ENCODE measurements around the gene DHRS4L2. TPM values are rescaled to one million over a fixed set of nuclear protein-coding genes. Genes with fewer than 3 reads are reported as not detected.
"Not testable (repeated sequence)": the region's sequence is repeated elsewhere in the genome, so short reads cannot be mapped to it uniquely, and the experiment has no call there.

Gene DHRS4L2
- total RNA-seq, 1 donor = 11.7 TPM

GRCh38 chr14:24036169-24036962 is 47.6 kb downstream of the DHRS4L2 start:
- peak; percentile 62 for DNase-seq (ENCODE audit: low read depth)
- peak; percentile 77 for TF ChIP-seq CTCF (IDR thresholded peaks at IDR 0.05; ENCODE audit: insufficient read depth, low read depth, low read length)
- peak overlapping the region; percentile 62 for H3K4me3 ChIP-seq (ENCODE audit: low read depth, low read length)

- not testable (repeated sequence) for DNase-seq (ENCODE audit: low read depth)
Observed at GRCh38 chr14:24036963-24037657, 48.4 kb downstream of the DHRS4L2 start.

GRCh38 chr14:24037658-24038037 is 48.9 kb downstream of the DHRS4L2 start:
- H3K4me3 ChIP-seq (ENCODE audit: low read depth, low read length) = no peak overlapping the region
- TF ChIP-seq CTCF (IDR thresholded peaks at IDR 0.05; ENCODE audit: insufficient read depth, low read depth, low read length) = no peak
- no peak for DNase-seq (ENCODE audit: low read depth)

More at GRCh38 chr14:24036963-24037657, 48.4 kb downstream of the DHRS4L2 start:
- peak overlapping the region; percentile 62 for H3K4me3 ChIP-seq (ENCODE audit: low read depth, low read length)

DNA sequence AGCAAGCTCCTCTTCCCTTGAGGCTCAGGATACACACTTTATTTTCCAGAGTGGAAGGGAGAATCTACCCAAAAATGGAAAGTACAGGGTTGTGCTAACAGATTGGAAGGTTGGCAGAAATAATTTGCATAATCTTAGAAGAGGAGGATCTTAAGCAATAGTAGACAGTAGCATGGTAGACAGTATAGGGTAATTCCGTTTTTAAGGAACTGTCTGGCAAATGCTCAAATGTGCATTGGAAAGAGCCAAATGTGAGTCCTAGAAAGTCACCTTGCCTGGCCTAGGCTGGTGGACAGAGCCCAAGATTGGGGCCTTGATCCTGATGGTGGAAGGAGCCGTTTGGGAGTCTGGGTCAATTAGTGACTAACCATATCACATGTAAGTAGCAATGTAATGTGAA is 50.0 kb downstream of the DHRS4L2 start:
- no peak for TF ChIP-seq CTCF (IDR thresholded peaks at IDR 0.05; ENCODE audit: insufficient read depth, low read depth, low read length)
- no peak for DNase-seq (ENCODE audit: low read depth)

GRCh38 chr14:24040692-24041091 is 52.0 kb downstream of the DHRS4L2 start:
- TF ChIP-seq CTCF (IDR thresholded peaks at IDR 0.05; ENCODE audit: insufficient read depth, low read depth, low read length) = no peak
- no peak for DNase-seq (ENCODE audit: low read depth)

More for the DNA sequence above, 50.0 kb downstream of the DHRS4L2 start:
- no peak overlapping the region for H3K4me3 ChIP-seq (ENCODE audit: low read depth, low read length)

DNA sequence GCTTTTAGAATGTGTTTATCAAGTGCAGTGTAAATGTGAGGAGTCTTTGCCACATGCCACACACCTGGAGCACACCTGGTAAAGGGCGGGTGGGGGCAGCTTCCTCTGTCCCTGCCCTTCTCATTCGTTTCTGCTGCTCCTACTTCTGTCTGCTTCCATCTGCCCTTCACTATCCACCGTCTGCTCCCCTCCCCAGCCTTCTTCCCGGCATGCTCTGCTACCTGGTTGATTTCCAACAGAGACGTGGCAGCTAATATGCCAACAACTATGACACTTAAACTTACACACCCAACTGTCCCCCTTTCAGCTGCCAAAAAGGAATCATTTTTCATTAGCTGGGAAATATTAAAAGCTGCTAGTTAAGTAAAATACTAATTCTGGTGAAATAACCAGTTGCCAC is 54.0 kb downstream of the DHRS4L2 start:
- TF ChIP-seq CTCF (IDR thresholded peaks at IDR 0.05; ENCODE audit: insufficient read depth, low read depth, low read length) = no peak
- H3K4me3 ChIP-seq (ENCODE audit: low read depth, low read length) = no peak overlapping the region
- no peak for DNase-seq (ENCODE audit: low read depth)

More at GRCh38 chr14:24040692-24041091, 52.0 kb downstream of the DHRS4L2 start:
- no peak overlapping the region for H3K4me3 ChIP-seq (ENCODE audit: low read depth, low read length)

DNA sequence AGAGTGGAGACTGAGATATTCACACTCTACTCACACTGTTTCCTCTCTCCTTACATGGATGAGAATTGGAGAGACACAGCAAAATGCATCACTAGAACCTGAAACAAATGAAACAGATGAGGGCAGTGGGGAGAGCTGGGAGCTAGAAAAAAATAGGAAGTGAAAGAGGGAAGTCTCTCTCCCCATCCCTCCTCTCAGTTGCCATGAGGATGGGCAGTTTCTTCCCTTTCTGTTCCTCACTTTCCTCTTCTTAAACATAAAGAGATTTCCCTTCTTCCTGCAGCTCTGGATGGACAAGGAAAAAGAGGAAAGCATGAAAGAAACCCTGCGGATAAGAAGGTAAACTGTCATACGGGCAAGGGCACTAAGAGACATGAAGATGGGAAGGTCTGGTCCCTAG is 60.3 kb downstream of the DHRS4L2 start:
- not testable (repeated sequence) for DNase-seq (ENCODE audit: low read depth); H3K4me3 ChIP-seq (ENCODE audit: low read depth, low read length)

DNA sequence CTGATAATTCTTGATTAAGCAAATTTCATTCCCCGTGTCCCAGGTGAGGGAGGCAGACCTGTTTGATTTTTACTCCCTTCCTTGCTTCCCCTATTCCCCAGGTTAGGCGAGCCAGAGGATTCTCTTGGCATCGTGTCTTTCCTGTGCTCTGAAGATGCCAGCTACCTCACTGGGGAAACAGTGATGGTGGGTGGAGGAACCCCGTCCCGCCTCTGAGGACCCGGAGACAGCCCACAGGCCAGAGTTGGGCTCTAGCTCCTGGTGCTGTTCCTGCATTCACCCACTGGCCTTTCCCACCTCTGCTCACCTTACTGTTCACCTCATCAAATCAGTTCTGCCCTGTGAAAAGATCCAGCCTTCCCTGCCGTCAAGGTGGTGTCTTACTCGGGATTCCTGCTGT is 62.0 kb downstream of the DHRS4L2 start:
- H3K4me3 ChIP-seq (ENCODE audit: low read depth, low read length); DNase-seq (ENCODE audit: low read depth): not testable (repeated sequence)
